Chondrocyte (in vitro differentiated cells): ENCODE data around the gene AGBL1. TPM values are rescaled to one million over a fixed set of nuclear protein-coding genes. Genes with fewer than 3 reads are reported as not detected.

Experiments
- DNase-seq: peaks from one replicate; pipeline ENCODE4 v3.0.0; 2021; ENCODE audit warnings: mixed read lengths, low spot score
- H3K27ac Mint-ChIP-seq: one replicate; pipeline ENCODE4 v1.8.0; 2021; ENCODE audit warnings: mild to moderate bottlenecking, moderate library complexity, mixed read lengths; ENCODE audit not compliant: unreplicated experiment
- H3K27me3 Mint-ChIP-seq: 2 replicates; pipeline ENCODE4 v1.8.0; 2021; ENCODE audit warnings: low read depth, mixed read lengths
- H3K36me3 Mint-ChIP-seq: 2 replicates; pipeline ENCODE4 v1.8.0; 2021; ENCODE audit warnings: low read depth, mixed read lengths
- H3K4me1 Mint-ChIP-seq: 2 replicates; pipeline ENCODE4 v1.8.0; 2021; ENCODE audit warnings: low read depth, mild to moderate bottlenecking, mixed read lengths
- H3K4me3 Mint-ChIP-seq: one replicate; pipeline ENCODE4 v1.8.0; 2021; ENCODE audit warnings: mild to moderate bottlenecking, moderate library complexity, mixed read lengths; ENCODE audit not compliant: unreplicated experiment
- H3K9me3 Mint-ChIP-seq: 2 replicates; pipeline ENCODE4 v1.8.0; 2021; ENCODE audit warnings: low read depth, mixed read lengths
- total RNA-seq: library from RNA; stranded (reverse); gene quantifications from 3 replicates; pipeline ENCODE4 v1.2.1, GENCODE V29; 2021
- TF ChIP-seq, protein P1 (sequence below): fragments of 200-600 bp; sonication (generic); IDR thresholded peaks from 2 replicates; pipeline ENCODE4 v1.5.0; 2021; ENCODE audit warnings: antibody characterized with exemption, mild to moderate bottlenecking, moderate library complexity

Gene AGBL1
- total RNA-seq, 1 donor from 2014 or later = not detected

DNA sequence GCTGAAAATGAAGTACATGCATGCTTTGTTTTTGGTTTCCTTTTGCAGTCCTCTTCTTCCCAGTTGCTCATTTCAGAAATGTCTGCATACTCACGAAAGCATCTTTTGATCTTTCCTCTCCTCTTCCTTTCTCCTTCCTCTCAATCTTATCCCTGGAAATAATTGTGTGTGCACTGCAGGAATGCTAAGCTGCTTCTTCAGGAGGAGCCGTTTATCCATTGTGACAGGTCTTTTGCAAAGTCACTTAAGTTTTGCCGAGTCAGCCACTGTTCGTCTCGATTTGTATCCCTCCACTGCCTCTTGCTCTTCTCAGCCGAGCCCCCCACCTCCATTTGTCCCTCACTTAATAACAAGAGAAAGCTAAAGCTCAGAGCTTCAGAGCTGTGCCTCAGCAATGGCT, 597.6 kb downstream of the AGBL1 start:
- H3K4me3 Mint-ChIP-seq = no peak overlapping the region
- no peak for DNase-seq
- peaks cover 3% of the 10 kb centered on the region for H3K27me3 Mint-ChIP-seq
- no peaks in the 10 kb centered on the region for H3K4me1 Mint-ChIP-seq
- H3K9me3 Mint-ChIP-seq = no peaks in the 10 kb centered on the region
- no peaks in the 10 kb centered on the region for H3K36me3 Mint-ChIP-seq
- TF ChIP-seq, protein P1, sequence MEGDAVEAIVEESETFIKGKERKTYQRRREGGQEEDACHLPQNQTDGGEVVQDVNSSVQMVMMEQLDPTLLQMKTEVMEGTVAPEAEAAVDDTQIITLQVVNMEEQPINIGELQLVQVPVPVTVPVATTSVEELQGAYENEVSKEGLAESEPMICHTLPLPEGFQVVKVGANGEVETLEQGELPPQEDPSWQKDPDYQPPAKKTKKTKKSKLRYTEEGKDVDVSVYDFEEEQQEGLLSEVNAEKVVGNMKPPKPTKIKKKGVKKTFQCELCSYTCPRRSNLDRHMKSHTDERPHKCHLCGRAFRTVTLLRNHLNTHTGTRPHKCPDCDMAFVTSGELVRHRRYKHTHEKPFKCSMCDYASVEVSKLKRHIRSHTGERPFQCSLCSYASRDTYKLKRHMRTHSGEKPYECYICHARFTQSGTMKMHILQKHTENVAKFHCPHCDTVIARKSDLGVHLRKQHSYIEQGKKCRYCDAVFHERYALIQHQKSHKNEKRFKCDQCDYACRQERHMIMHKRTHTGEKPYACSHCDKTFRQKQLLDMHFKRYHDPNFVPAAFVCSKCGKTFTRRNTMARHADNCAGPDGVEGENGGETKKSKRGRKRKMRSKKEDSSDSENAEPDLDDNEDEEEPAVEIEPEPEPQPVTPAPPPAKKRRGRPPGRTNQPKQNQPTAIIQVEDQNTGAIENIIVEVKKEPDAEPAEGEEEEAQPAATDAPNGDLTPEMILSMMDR = no peak
- H3K27ac Mint-ChIP-seq = no peak overlapping the region

DNA sequence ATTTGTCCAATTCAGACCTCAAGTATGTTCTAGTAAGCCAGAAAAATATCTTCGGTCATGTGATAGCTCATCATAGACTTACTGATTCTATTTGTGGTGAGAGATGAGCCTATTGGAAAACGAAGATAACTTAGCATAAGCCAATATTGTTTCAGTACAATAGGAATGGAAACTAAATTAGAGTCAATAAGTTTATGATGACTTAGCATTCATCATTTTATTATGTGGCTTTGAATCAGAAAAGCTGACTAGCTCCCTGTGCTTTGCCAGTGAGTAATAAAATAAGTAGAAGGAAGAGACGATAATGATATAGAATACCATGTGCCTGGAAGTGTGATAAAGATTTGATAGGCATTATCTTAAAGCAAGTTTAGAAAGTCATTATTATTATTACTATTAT, 605.6 kb downstream of the AGBL1 start:
- Mint-ChIP-seq H3K9me3 (peaks cover 3% of the 10 kb centered on the region), H3K27me3 (peaks cover 1% of the 10 kb centered on the region), H3K4me3 (no peak overlapping the region), H3K27ac (no peak overlapping the region), H3K4me1 (no peaks in the 10 kb centered on the region), H3K36me3 (no peaks in the 10 kb centered on the region)
- DNase-seq = no peak
- TF ChIP-seq, protein P1 = no peak

DNA sequence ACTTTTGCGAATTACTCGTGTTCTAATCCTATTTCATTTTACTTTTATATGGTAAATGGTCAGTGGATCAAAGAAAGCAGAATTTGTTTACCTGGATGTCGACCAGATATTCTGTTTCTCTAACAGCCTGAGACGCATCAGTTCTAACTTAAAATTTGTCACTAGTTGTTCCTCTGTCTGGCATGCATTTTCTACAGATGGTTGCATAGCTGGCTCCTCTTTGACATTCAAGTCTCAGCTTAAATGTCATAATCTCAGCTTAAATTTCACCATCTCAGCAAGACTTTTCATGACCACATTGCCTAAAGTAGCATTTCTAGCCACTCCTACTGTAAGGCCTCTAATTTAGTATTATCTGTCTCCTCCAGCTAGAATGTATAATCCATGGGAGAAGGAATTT, 609.3 kb downstream of the AGBL1 start:
- Mint-ChIP-seq H3K27ac (no peak overlapping the region), H3K27me3 (no peaks in the 10 kb centered on the region), H3K4me1 (no peaks in the 10 kb centered on the region), H3K4me3 (no peak overlapping the region), H3K36me3 (no peaks in the 10 kb centered on the region), H3K9me3 (peaks cover 13% of the 10 kb centered on the region)
- TF ChIP-seq, protein P1 = no peak
- DNase-seq = no peak

DNA sequence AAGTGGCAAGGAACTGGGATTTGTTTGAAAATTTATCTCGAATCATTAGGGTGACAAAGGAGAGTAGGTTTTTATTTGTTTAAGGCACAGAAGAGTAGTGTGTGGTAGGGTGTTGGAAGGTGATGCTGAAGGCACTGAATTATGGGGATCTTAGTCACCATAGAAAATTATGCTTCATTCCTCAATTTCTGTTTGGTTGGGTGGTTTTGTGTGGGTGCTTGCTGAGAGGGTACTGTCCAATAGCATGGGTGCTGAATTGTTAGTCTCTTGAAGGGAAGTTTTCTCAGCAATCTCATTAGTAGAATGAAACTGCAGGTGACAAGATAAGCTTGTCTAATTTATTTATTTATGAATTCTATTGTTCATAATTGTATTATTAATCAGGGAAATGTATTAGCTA, 610.9 kb downstream of the AGBL1 start:
- TF ChIP-seq, protein P1 = no peak
- no peaks in the 10 kb centered on the region for H3K36me3 Mint-ChIP-seq

DNA sequence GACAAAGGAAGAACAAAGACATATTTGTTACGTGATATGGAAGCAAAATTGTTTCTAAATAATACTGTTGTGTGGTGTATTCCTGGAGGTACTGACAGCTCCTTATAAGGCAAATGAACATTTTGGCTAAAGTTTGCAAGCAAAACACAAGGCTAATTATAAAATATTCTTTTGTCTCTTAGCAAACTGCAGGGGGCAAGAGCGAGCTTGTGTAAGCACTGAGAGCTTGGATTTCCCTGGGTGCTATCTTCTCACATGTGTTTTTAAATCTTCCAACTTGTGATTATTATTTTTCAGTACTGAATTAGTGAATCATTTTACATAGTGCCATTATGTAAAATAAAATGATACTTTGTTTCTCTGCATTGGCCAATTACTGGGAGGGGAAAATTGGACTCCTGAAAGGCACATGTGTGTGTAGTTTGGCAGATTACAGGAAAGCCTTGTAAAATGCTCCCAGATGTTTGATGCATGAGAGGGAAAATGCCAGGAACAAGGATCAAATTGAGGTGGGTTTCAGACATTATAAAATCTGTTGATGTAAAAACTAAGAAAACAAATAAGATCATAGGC, 611.5 kb downstream of the AGBL1 start:
- no peak for DNase-seq
- Mint-ChIP-seq H3K4me1 (no peaks in the 10 kb centered on the region), H3K36me3 (no peaks in the 10 kb centered on the region)

More for the DNA sequence above, 610.9 kb downstream of the AGBL1 start:
- DNase-seq = no peak
- H3K27me3 Mint-ChIP-seq = no peaks in the 10 kb centered on the region
- H3K9me3 Mint-ChIP-seq = peaks cover 10% of the 10 kb centered on the region
- H3K4me3 Mint-ChIP-seq = no peak overlapping the region
- H3K4me1 Mint-ChIP-seq = no peaks in the 10 kb centered on the region
- H3K27ac Mint-ChIP-seq = no peak overlapping the region

More for the DNA sequence above, 611.5 kb downstream of the AGBL1 start:
- TF ChIP-seq, protein P1 = no peak
- H3K27me3 Mint-ChIP-seq = no peaks in the 10 kb centered on the region
- no peak overlapping the region for H3K27ac Mint-ChIP-seq
- H3K9me3 Mint-ChIP-seq = peaks cover 10% of the 10 kb centered on the region
- no peak overlapping the region for H3K4me3 Mint-ChIP-seq
